Measurements from ENCODE around the gene ZNF425. TPM values are rescaled to one million over a fixed set of nuclear protein-coding genes. Genes with fewer than 3 reads are reported as not detected.

ZNF425 gene, protein sequence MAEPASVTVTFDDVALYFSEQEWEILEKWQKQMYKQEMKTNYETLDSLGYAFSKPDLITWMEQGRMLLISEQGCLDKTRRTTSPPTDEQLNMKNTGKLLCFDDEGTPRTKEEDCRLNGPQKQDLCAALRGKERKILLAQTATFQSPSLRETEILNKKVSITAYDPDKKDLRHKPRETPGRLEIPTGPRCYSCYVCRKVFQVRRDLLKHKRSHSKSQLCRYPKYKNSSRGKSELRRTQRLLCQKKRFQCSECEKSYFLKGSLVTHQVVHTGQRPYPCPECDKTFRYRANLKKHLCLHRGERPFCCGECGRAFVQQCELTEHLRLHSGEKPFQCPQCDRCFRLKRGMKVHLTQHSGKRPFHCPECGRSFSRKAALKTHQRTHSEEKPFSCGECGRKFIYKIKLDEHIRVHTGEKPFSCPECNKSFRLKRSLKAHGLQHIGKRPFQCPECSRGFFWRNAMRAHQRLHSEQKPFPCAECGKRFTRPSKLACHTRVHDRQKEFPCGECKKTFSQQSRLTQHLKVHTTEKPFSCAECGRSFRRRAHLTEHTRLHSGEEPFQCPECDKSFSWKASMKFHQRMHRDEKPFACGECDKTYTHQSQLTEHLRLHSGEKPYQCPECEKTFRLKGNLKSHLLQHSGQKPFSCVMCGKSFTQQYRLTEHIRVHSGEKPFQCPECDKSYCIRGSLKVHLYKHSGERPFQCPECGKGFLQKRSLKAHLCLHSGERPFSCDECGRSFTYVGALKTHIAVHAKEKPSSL
- polyA plus RNA-seq = 4.3 TPM
- long read RNA-seq, donor 1 = 0 reads
- long read RNA-seq, donor 2 = 0 reads
- long read RNA-seq, donor 3 = 0 reads
- long read RNA-seq, donor 4 = 0 reads
- long read RNA-seq, donor 5 = 0 reads
- long read RNA-seq, donor 6, partial matches to known transcripts = 0 of 1 reads
- long read RNA-seq, donor 6, other reads (novel, unspliced or antisense) = 0 of 1 reads
- long read RNA-seq, donor 7, partial matches to known transcripts = 0 of 1 reads
- long read RNA-seq, donor 7, other reads (novel, unspliced or antisense) = 0 of 1 reads
- long read RNA-seq, donor 8, partial matches to known transcripts = 0 of 2 reads
- long read RNA-seq, donor 8, other reads (novel, unspliced or antisense) = 0 of 2 reads
- long read RNA-seq, donor 9, partial matches to known transcripts = 0 of 1 reads
- long read RNA-seq, donor 9, other reads (novel, unspliced or antisense) = 0 of 1 reads
- long read RNA-seq, donor 10, partial matches to known transcripts = 0 of 1 reads
- long read RNA-seq, donor 10, other reads (novel, unspliced or antisense) = 0 of 1 reads
- long read RNA-seq, donor 11 = 0 reads

GRCh38 chr7:149125863-149126661 lies at the start of gene ZNF425:
ZNF425 (minus strand) TSS chr7:149126324; CDS start chr7:149126213, 111 bp downstream.
- Histone ChIP-seq H3K9me3 (ENCODE audit: control insufficient read depth, low read depth, low read length) (no peaks in the 10 kb centered on the region), H3K27me3 (ENCODE audit: control insufficient read depth, insufficient read depth, low read length) (no peaks in the 10 kb centered on the region), H3K27ac (ENCODE audit: low read length) (peak within 1 kb of the TSS; percentile 99), H3K4me1 (ENCODE audit: control insufficient read depth, insufficient read depth, low read length) (no peaks in the 10 kb centered on the region), H3K36me3 (ENCODE audit: control insufficient read depth, insufficient read depth, low read length) (peaks cover 5% of the 10 kb centered on the region), H3K4me3 (ENCODE audit: low read length) (peak within 1 kb of the TSS; percentile 100)
- DNase-seq = peak; percentile 94 to 97
- no CpG with 5 or more reads among the region's 72 CpGs for whole genome bisulfite sequencing (ENCODE audit: insufficient coverage, low lambda C conversion rate)

GRCh38 chr7:149175150-149175549 lies 49.0 kb upstream of the ZNF425 start:
- H3K27ac ChIP-seq (ENCODE audit: low read length) = no peak overlapping the region
- H3K4me3 ChIP-seq (ENCODE audit: low read length) = no peak overlapping the region
- peaks cover 62% of the 10 kb centered on the region for H3K36me3 ChIP-seq (ENCODE audit: control insufficient read depth, insufficient read depth, low read length)
- 100% methylated on average over 1 of the region's 2 CpGs for WGBS (ENCODE audit: insufficient coverage, low lambda C conversion rate)
- no peaks in the 10 kb centered on the region for H3K27me3 ChIP-seq (ENCODE audit: control insufficient read depth, insufficient read depth, low read length)
- no peak for DNase-seq
- no peaks in the 10 kb centered on the region for H3K9me3 ChIP-seq (ENCODE audit: control insufficient read depth, low read depth, low read length)
- no peaks in the 10 kb centered on the region for H3K4me1 ChIP-seq (ENCODE audit: control insufficient read depth, insufficient read depth, low read length)

DNA sequence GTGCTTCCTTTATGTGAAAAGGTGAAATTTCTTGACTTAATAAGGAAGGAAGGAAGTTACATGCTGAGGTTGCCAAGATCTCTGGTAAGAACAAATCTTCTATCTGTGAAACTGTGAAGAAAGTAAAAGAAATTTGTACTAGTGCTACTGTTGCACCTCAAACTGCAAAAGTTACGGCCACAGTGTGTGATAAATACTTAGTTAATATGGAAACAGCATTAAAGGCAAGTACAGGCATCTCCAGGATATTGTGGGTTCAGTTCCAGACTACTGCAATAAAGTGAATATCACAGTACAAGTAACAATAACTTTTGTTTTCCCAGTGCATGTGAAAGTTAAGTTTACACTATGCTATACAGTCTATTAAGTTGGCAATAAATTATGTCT lies 46.4 kb upstream of the ZNF425 start:
- WGBS (ENCODE audit: insufficient coverage, low lambda C conversion rate) = 88% methylated on average over 1 of the region's 1 CpG
- Histone ChIP-seq H3K9me3 (ENCODE audit: control insufficient read depth, low read depth, low read length) (no peaks in the 10 kb centered on the region), H3K27me3 (ENCODE audit: control insufficient read depth, insufficient read depth, low read length) (no peaks in the 10 kb centered on the region), H3K36me3 (ENCODE audit: control insufficient read depth, insufficient read depth, low read length) (peaks cover 58% of the 10 kb centered on the region), H3K27ac (ENCODE audit: low read length) (no peak overlapping the region), H3K4me3 (ENCODE audit: low read length) (no peak overlapping the region), H3K4me1 (ENCODE audit: control insufficient read depth, insufficient read depth, low read length) (no peaks in the 10 kb centered on the region)
- DNase-seq = no peak

DNA sequence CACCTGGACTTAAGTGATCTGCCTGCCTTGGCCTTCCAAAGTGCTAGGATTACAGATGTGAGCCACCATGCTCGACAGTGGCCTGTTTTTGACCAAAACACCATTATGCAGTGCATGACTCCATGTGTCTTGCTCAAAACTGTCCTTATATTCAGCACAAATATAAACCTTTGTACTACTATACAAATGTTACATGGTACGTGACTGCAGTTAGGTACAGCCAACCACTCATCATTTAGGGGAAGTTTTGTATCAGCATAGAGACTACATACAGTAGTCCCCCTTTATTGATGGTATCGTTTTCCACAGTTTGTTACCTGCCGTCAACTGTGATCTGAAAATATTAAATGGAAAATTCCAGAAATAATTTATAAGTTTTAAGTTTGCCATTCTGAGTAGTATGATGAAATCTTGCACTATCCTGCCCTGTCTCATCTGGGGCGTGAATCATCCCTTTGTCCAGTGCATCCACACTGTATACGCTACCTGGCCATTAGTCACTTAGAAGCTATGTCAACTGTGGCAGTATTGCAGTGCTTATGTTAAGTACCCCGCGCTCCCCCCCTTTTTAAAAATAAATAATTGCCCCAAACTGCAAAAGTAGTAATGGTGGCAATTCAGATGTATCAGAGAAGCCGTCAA lies 45.9 kb upstream of the ZNF425 start:
- peaks cover 58% of the 10 kb centered on the region for H3K36me3 ChIP-seq (ENCODE audit: control insufficient read depth, insufficient read depth, low read length)
- 89% methylated on average over 3 of the region's 9 CpGs for WGBS (ENCODE audit: insufficient coverage, low lambda C conversion rate)

GRCh38 chr7:149166630-149167352 lies 40.7 kb upstream of the ZNF425 start:
- no peak overlapping the region for H3K4me3 ChIP-seq (ENCODE audit: low read length)
- no peaks in the 10 kb centered on the region for H3K27me3 ChIP-seq (ENCODE audit: control insufficient read depth, insufficient read depth, low read length)
- H3K9me3 ChIP-seq (ENCODE audit: control insufficient read depth, low read depth, low read length) = no peaks in the 10 kb centered on the region
- H3K4me1 ChIP-seq (ENCODE audit: control insufficient read depth, insufficient read depth, low read length) = no peaks in the 10 kb centered on the region
- no peak overlapping the region for H3K27ac ChIP-seq (ENCODE audit: low read length)
- DNase-seq = no peak
- peaks cover 57% of the 10 kb centered on the region for H3K36me3 ChIP-seq (ENCODE audit: control insufficient read depth, insufficient read depth, low read length)

More for the DNA sequence above, 45.9 kb upstream of the ZNF425 start:
- no peak for DNase-seq
- Histone ChIP-seq H3K27ac (ENCODE audit: low read length) (no peak overlapping the region), H3K4me3 (ENCODE audit: low read length) (no peak overlapping the region), H3K27me3 (ENCODE audit: control insufficient read depth, insufficient read depth, low read length) (no peaks in the 10 kb centered on the region), H3K4me1 (ENCODE audit: control insufficient read depth, insufficient read depth, low read length) (no peaks in the 10 kb centered on the region), H3K9me3 (ENCODE audit: control insufficient read depth, low read depth, low read length) (no peaks in the 10 kb centered on the region)

DNA sequence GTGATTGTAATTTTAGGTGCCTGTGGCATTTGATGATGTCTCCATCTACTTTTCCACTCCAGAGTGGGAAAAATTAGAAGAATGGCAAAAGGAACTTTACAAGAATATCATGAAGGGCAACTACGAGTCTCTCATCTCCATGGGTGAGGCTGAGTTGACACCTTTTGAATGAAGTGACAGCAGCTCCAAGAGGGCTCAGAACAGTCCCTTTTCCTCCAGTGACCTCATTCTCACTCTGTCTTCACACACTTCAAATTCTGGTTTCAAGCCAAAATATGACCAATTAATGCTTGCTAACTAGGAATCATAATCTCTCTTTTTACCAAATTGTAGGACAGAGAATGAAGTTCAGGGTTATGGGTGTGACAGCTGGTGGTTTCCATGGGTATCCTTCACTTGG lies 40.0 kb upstream of the ZNF425 start:
- no peak for DNase-seq
- H3K36me3 ChIP-seq (ENCODE audit: control insufficient read depth, insufficient read depth, low read length) = peaks cover 60% of the 10 kb centered on the region
- no peaks in the 10 kb centered on the region for H3K4me1 ChIP-seq (ENCODE audit: control insufficient read depth, insufficient read depth, low read length)
- H3K9me3 ChIP-seq (ENCODE audit: control insufficient read depth, low read depth, low read length) = no peaks in the 10 kb centered on the region
- no peak overlapping the region for H3K27ac ChIP-seq (ENCODE audit: low read length)
- WGBS (ENCODE audit: insufficient coverage, low lambda C conversion rate) = 60% methylated on average over 1 of the region's 1 CpG
- H3K27me3 ChIP-seq (ENCODE audit: control insufficient read depth, insufficient read depth, low read length) = no peaks in the 10 kb centered on the region
- H3K4me3 ChIP-seq (ENCODE audit: low read length) = no peak overlapping the region

GRCh38 chr7:149161241-149161848 lies 35.2 kb upstream of the ZNF425 start:
- Histone ChIP-seq H3K27me3 (ENCODE audit: control insufficient read depth, insufficient read depth, low read length) (no peaks in the 10 kb centered on the region), H3K9me3 (ENCODE audit: control insufficient read depth, low read depth, low read length) (no peaks in the 10 kb centered on the region), H3K4me3 (ENCODE audit: low read length) (no peak overlapping the region), H3K4me1 (ENCODE audit: control insufficient read depth, insufficient read depth, low read length) (no peaks in the 10 kb centered on the region), H3K36me3 (ENCODE audit: control insufficient read depth, insufficient read depth, low read length) (peaks cover 36% of the 10 kb centered on the region), H3K27ac (ENCODE audit: low read length) (no peak overlapping the region)
- DNase-seq = no peak
- no CpG with 5 or more reads among the region's 5 CpGs for WGBS (ENCODE audit: insufficient coverage, low lambda C conversion rate)

GRCh38 chr7:149156898-149157297 lies 30.8 kb upstream of the ZNF425 start:
- no peaks in the 10 kb centered on the region for H3K9me3 ChIP-seq (ENCODE audit: control insufficient read depth, low read depth, low read length)
- H3K4me1 ChIP-seq (ENCODE audit: control insufficient read depth, insufficient read depth, low read length) = no peaks in the 10 kb centered on the region
- no CpG with 5 or more reads among the region's 6 CpGs for WGBS (ENCODE audit: insufficient coverage, low lambda C conversion rate)
- H3K4me3 ChIP-seq (ENCODE audit: low read length) = no peak overlapping the region
- peaks cover 38% of the 10 kb centered on the region for H3K36me3 ChIP-seq (ENCODE audit: control insufficient read depth, insufficient read depth, low read length)
- DNase-seq = no peak
- no peak overlapping the region for H3K27ac ChIP-seq (ENCODE audit: low read length)
- no peaks in the 10 kb centered on the region for H3K27me3 ChIP-seq (ENCODE audit: control insufficient read depth, insufficient read depth, low read length)

GRCh38 chr7:149154056-149154455 lies 27.9 kb upstream of the ZNF425 start:
- H3K9me3 ChIP-seq (ENCODE audit: control insufficient read depth, low read depth, low read length) = no peaks in the 10 kb centered on the region
- DNase-seq = no peak
- no peaks in the 10 kb centered on the region for H3K4me1 ChIP-seq (ENCODE audit: control insufficient read depth, insufficient read depth, low read length)
- no CpG with 5 or more reads among the region's 11 CpGs for WGBS (ENCODE audit: insufficient coverage, low lambda C conversion rate)
- peaks cover 30% of the 10 kb centered on the region for H3K36me3 ChIP-seq (ENCODE audit: control insufficient read depth, insufficient read depth, low read length)
- H3K27me3 ChIP-seq (ENCODE audit: control insufficient read depth, insufficient read depth, low read length) = no peaks in the 10 kb centered on the region
- H3K27ac ChIP-seq (ENCODE audit: low read length) = no peak overlapping the region
- no peak overlapping the region for H3K4me3 ChIP-seq (ENCODE audit: low read length)

Data from large intestine (tissue), 12 donors.